ENCODE results near the gene MIA.
"Not testable (repeated sequence)": the region's sequence is repeated elsewhere in the genome, so short reads cannot be mapped to it uniquely, and the experiment has no call there.

Gene MIA

DNA sequence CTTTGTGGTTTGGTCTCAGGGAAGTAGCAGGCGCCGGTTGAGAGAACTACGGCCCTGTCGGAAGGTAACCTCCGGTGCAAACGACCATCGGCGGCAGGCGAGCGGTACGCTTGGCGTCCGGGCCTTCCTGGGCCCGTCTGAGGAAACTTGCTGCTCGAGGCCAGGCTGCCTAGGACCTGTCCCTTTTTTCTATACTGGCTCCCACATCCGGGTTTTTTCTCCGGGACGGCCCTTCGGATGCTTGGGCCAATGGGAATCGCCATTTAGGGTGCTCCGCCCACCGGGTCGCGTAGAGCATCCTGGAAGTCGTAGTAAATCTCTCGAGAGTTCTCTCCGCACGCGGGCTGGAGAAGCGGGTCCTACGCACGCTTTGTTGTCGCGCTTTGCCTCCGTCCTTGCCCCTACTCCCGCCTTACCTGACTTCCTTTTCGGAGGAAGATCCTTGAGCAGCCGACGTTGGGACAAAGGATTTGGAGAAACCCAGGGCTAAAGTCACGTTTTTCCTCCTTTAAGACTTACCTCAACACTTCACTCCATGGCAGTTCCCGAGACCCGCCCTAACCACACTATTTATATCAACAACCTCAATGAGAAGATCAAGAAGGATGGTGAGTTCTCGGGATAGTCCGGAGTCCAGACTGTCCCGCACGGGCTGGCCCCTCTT is 24.3 kb upstream of the MIA start, which contains the start of gene SNRPA:
Gene SNRPA, plus strand, starts transcription at position 330 of the 664 bp plus-strand sequence. Its CDS starts 206 bp downstream, at position 536.
- peak; percentile 97 for DNase-seq (ENCODE audit: low spot score)

- no peak for DNase-seq (ENCODE audit: low spot score)
Observed at GRCh38 chr19:40752257-40752781, 23.0 kb upstream of the MIA start.

- peak; percentile 31 for DNase-seq (ENCODE audit: low spot score)
Observed at GRCh38 chr19:40754611-40755247, 20.6 kb upstream of the MIA start.

GRCh38 chr19:40755248-40755624 is 20.1 kb upstream of the MIA start:
- DNase-seq (ENCODE audit: low spot score): no peak

GRCh38 chr19:40755791-40756190 is 19.5 kb upstream of the MIA start:
- DNase-seq (ENCODE audit: low spot score): no peak

GRCh38 chr19:40756502-40757110 is 18.7 kb upstream of the MIA start:
- peak; percentile 48 for DNase-seq (ENCODE audit: low spot score)

- no peak for DNase-seq (ENCODE audit: low spot score)
Observed at GRCh38 chr19:40758491-40758890, 16.8 kb upstream of the MIA start.

DNA sequence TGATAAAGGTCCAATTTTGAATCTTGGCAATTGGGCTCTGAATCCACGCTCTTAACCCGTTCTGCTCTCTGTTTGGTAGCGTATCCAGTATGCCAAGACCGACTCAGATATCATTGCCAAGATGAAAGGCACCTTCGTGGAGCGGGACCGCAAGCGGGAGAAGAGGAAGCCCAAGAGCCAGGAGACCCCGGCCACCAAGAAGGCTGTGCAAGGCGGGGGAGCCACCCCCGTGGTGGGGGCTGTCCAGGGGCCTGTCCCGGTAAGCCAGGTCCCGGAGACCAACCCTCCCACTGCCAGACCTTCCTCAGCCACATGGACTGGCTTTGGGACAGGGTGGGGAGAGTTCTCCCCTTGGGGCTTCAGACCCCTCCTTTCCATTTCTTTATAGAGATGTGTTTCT is 16.0 kb upstream of the MIA start:
- no peak for DNase-seq (ENCODE audit: low spot score)

GRCh38 chr19:40762754-40763470 is 12.4 kb upstream of the MIA start:
- DNase-seq (ENCODE audit: low spot score): no peak

DNA sequence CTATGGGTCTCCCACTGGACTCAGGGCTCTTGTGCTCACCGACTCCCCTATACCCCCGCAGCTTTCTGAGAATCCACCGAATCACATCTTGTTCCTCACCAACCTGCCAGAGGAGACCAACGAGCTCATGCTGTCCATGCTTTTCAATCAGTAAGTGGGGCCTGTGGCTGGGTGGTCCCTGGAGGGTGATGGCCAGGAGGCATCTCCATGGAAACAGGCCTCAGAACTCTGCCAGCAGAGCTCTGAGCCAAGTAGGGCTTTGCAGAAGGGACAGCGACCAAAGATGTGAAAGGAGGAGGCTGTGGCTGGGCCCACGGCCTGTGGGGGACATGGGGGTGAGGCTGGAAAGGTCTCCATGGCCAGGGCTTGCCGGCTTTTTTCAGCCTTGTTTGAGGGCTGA is 11.8 kb upstream of the MIA start:
- DNase-seq (ENCODE audit: low spot score): no peak

GRCh38 chr19:40763963-40764362 is 11.4 kb upstream of the MIA start:
- no peak for DNase-seq (ENCODE audit: low spot score)

DNA sequence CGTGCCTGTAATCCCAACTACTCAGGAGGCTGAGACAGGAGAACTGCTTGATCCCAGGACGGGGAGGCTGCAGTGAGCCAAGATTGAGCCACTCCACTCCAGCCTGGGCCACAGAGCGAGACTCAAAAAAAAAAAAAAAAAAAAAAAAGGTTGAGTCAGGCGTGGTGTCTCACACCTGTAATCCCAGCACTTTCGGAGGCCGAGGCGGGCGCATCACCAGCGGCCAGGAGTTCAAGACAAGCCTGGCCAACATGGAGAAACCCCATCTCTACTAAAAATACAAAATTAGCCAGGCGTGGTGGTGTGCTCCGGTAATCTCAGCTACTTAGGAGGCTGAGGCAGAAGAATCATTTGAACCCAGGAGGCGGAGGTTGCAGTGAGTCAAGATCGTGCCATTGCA is 8.9 kb upstream of the MIA start:
- not testable (repeated sequence) for DNase-seq (ENCODE audit: low spot score)

- DNase-seq (ENCODE audit: low spot score): no peak
Observed at GRCh38 chr19:40768869-40769268, 6.5 kb upstream of the MIA start.

DNA sequence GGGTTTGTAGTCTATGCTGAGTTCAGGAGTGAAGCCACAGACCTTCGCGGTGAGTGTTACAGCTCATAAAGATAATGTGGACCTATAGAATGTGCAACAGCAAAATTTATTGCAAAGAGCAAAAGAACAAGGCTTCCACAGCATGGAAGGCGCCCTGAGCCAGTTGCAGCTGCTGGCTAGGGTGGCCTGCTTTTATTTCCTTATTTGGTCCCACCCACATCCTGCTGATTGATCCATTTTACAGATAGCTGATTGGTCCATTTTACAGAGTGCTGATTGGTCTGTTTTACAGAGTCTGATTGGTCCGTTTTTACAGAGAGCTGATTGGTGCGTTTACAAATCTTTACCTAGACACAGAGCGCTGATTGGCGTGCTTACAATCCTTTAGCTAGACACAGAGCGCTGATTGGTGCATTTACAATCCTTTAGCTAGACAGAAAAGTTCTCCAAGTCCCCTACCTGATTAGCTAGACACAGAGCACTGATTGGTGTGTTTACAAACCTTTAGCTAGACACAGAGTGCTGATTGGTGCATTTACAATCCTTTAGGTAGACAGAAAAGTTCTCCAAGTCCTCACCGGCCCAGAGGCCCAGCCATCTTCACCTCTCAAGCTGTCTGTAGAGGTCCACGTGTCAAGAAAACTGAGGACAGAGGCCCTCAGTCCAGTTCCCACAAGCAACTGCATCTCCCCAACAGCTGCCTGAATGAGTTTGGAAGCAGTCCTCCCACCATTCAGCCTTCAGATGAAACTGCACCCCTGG is 4.0 kb upstream of the MIA start:
- DNase-seq (ENCODE audit: low spot score): not testable (repeated sequence)

GRCh38 chr19:40775632-40776022 is 306 bp downstream of the MIA start:
- DNase-seq (ENCODE audit: low spot score): no peak

DNA sequence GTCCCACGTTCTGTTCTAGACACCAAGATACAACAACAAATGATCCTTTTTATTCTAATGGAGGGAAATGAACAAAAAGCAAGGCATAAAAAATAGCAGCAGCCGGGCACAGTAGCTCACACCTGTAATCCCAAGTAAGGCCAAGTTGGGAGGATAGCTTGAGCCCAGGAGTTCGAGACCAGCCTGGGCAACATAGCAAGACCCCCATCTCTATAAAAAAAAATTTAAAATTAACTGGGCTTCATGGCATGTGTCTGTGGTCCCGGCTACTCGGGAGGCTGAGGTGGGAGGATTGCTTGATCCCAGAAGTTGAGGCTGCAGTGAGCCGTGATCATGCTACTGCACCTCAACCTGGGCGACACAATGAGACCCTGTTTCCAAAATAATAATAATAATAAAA is 1.0 kb downstream of the MIA start:
- no peak for DNase-seq (ENCODE audit: low spot score)

DNA sequence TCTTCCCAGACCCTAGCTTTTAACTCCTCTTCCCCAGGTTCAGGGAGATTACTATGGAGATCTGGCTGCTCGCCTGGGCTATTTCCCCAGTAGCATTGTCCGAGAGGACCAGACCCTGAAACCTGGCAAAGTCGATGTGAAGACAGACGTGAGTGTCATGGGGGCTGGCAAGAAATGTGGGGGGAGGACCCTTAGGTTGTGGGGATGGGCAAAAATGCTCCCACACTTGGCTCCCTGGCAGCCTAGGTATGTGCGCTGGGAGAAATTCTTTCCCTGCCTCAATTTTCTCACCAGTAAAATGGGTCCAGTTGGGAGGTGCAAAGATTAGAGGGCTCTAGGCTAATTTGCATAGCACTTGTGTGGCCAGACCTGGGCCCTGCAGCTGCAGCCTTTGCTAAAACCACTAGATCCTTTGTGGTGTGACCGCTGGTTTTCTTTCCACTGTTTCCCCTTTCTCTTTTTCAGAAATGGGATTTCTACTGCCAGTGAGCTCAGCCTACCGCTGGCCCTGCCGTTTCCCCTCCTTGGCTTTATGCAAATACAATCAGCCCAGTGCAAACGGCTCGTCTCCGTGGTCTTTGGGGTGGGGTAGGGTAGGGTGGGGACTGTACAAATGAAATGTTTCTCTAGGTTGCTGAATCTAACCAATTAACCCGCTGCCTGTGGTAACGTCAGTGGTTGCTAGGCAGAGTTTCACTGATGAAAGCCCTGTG is 1.8 kb downstream of the MIA start:
- DNase-seq (ENCODE audit: low spot score): peak; percentile 95

GRCh38 chr19:40777645-40777936 is 2.3 kb downstream of the MIA start:
- no peak for DNase-seq (ENCODE audit: low spot score)

- peak; percentile 100 for DNase-seq (ENCODE audit: low spot score)
Observed at GRCh38 chr19:40777937-40778705, 2.8 kb downstream of the MIA start, which contains the start of gene RAB4B. Gene RAB4B (plus strand): TSS chr19:40778247. CDS start chr19:40778376, 129 bp downstream.

- DNase-seq (ENCODE audit: low spot score): no peak
Observed at GRCh38 chr19:40778706-40779284, 3.5 kb downstream of the MIA start.
